Measurements from ENCODE around the gene EFHC1.

- TF ChIP-seq EZH2 (IDR thresholded peaks at IDR 0.05; ENCODE audit: borderline replicate concordance, insufficient read depth, low read length, poor library complexity, severe bottlenecking) (no peak), EP300 (conservative IDR thresholded peaks at IDR 0.05; ENCODE audit: poor library complexity, severe bottlenecking) (no peak)
- TF ChIP-seq, protein P1, sequence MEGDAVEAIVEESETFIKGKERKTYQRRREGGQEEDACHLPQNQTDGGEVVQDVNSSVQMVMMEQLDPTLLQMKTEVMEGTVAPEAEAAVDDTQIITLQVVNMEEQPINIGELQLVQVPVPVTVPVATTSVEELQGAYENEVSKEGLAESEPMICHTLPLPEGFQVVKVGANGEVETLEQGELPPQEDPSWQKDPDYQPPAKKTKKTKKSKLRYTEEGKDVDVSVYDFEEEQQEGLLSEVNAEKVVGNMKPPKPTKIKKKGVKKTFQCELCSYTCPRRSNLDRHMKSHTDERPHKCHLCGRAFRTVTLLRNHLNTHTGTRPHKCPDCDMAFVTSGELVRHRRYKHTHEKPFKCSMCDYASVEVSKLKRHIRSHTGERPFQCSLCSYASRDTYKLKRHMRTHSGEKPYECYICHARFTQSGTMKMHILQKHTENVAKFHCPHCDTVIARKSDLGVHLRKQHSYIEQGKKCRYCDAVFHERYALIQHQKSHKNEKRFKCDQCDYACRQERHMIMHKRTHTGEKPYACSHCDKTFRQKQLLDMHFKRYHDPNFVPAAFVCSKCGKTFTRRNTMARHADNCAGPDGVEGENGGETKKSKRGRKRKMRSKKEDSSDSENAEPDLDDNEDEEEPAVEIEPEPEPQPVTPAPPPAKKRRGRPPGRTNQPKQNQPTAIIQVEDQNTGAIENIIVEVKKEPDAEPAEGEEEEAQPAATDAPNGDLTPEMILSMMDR (IDR thresholded peaks at IDR 0.05; ENCODE audit: poor library complexity, severe bottlenecking): no peak
Measured at GRCh38 chr6:52423971-52424381, 3.8 kb downstream of the EFHC1 start.

Measured in neural cell (in vitro differentiated cells).